IPS-18c (cell line): ENCODE data around the gene HOXA7.

Experiments
- H3K4me3 ChIP-seq: 2 replicates; pipeline ENCODE4 v1.7.0; 2013; ENCODE audit warnings: low read depth, mild to moderate bottlenecking, low read length, moderate library complexity; ENCODE audit not compliant: insufficient read depth
- H3K9me3 ChIP-seq: one replicate; pipeline ENCODE4 v1.6.1; 2013; ENCODE audit warnings: mild to moderate bottlenecking, low read length, moderate library complexity; ENCODE audit not compliant: control insufficient read depth, insufficient read depth

HOXA7 gene

DNA sequence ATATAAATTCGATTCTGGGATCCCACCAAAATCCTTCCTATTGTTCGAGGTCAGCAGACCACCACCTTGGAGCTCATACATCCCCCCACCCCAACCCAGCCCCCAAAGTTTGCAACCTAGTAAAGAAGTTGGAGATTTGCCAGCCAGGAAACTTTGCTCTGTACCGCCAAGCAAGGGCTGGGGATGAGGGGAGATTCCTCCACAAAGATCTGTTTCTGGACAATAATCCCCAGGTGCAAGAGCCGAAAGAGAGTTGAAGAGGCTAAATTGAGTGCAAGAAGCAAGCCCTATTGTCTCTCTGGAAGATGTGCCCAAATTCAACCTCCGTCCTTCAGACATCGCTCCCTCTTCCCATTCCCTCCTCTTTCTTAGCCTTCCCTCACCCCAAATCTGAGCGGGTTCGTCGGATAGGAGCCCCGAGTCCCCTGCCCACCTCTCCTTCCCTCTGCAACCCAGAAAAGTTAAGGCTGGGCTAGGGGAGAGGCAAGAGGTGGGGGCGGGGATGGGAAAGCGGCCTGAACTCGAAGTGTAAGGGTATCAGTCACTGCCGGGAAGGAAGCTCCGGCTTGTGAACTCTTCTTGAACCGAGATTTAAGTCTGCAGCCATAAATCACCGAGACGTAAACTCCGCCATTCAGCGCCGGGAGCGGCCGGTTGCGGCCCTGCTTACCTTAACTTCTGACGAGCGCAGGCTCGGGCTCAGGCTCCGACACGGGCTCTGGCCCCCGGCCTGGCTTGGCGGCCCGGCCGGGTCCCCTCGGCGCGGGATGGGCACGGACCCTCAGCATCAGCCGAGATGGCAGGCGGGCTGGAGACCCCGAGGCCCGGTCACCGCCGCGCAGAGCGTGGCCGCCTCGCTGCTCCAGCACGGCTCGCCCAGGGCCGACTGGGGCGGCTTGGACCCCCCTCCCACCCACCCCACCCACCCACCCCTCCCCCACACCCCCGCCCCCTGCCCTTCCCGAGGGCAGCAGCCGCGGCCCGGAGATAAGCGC lies 43.2 kb downstream of the HOXA7 start:
- peaks cover 10% of the 10 kb centered on the region for H3K9me3 ChIP-seq
- peak overlapping the region; percentile 25 for H3K4me3 ChIP-seq

DNA sequence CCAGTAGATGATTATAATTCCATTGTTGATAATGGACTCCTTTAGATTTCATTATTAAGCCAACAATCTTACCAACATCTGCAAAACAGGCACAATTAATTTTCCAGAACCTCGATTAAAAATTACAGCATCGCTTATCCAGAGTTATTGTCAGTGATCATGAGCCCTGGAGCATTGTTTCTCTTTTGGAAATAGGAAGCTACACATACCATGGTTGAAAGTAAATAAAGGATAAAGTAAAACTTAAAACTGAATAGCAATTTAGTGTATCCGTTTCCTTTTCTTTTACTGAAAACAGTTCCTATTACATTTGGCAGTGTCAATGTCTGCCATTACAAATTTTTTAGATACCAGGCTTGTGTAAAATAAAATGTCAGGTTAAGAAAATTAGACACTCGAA lies 44.1 kb downstream of the HOXA7 start:
- Histone ChIP-seq H3K9me3 (peaks cover 10% of the 10 kb centered on the region), H3K4me3 (no peak overlapping the region)

DNA sequence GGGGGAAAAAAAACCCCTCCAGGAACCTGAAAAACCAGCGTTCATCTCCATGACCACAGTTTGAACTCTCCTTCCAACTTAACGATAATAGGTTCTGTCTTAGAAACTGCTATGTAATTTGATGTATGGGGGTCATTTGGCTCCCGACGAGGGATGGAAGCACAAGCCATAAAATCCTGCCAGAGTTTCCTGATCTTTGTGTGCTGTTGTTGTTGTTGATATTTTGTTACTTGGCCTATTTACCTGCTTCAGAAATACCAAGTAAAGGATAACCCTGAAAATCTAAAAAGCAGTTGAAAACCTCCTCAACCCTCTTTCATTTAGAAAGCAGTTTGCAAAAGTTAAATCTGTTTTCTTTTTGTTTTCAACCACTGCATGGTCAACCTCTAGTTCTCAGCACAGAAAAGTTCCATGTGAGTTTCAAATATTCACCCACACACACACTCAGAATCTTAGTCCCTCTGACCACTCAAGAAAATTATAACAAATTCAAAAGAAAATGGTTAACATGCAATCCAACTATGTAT lies 44.7 kb downstream of the HOXA7 start:
- Histone ChIP-seq H3K4me3 (no peak overlapping the region), H3K9me3 (peaks cover 10% of the 10 kb centered on the region)

DNA sequence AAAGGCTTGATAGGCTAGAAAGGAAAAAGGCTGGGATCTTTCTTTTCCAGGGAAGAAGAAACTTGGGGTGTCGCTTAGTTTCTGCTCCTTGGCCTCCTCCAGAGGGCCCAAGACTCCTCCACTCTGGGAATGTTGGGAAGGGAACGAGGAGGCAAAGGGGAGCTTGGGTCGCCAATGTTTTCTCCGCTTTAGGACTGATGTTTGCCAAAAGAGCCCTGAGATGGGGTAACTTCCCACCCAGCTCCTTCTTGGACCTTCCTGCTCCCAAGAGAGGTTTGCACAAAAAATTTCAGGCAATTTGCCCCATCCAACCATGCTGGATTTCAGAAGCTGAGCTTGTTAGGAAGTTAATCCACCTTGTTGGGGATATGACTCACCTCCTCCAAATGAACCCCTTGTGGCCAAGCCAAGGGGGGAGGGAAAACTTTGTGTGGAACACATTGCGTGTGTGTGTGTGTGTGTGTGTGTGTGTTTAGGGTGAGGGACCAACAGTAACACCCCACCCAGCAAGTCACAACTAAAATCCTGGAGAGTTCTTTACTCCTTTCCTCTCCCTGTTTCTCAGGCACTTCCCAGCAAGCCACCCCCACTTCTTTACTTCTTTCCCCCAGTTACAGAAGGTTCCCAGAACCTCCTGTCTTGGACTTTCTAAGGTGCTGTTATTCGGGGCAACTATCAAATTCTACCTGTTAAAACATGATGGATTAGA lies 45.3 kb downstream of the HOXA7 start:
- no peak overlapping the region for H3K4me3 ChIP-seq
- H3K9me3 ChIP-seq, result peaks cover 10% of the 10 kb centered on the region

DNA sequence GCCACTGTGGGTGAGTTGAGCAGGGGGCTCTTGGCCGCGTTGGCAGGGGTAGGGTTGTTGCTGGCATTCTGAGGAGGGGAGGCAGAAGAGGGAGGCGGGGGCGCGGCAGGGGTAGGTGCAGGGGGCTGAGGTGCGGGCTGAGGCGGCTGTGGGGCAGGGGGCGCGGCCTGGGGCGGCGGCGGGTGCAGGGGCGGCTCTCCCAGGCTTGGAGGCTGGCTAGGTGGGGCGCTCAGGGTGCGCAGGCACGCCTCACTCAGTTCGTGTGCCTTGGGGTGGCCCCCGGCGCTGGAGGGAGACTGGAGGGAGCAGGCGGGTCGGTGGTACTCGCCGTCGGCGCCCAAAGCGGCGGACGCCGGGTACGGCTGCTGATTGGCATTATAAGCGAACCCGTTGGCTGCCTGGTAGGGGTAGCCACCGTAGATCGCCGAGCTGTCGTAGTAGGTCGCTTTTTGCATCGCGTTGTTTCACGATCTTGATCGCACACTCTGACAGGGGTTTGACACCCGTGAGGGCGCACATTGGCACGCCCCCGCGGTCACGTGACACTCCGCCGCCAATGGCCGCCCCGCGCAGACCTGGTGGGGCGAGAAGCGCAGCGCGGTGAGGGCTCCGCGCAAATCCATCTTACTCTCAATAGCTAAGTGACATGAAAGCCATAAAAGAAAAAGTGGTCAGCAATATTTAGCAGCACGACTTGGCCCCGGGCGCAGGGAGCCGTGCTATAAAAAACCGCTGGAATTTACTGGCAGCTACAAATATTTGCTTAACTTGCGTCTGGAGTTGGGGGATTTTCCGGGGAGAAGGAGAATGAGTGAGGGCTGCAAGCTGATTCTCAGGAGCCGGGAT lies 46.1 kb downstream of the HOXA7 start:
- Histone ChIP-seq H3K9me3 (peaks cover 2% of the 10 kb centered on the region), H3K4me3 (peak overlapping the region; percentile 40; the same call in 1 of the 2 replicates)

DNA sequence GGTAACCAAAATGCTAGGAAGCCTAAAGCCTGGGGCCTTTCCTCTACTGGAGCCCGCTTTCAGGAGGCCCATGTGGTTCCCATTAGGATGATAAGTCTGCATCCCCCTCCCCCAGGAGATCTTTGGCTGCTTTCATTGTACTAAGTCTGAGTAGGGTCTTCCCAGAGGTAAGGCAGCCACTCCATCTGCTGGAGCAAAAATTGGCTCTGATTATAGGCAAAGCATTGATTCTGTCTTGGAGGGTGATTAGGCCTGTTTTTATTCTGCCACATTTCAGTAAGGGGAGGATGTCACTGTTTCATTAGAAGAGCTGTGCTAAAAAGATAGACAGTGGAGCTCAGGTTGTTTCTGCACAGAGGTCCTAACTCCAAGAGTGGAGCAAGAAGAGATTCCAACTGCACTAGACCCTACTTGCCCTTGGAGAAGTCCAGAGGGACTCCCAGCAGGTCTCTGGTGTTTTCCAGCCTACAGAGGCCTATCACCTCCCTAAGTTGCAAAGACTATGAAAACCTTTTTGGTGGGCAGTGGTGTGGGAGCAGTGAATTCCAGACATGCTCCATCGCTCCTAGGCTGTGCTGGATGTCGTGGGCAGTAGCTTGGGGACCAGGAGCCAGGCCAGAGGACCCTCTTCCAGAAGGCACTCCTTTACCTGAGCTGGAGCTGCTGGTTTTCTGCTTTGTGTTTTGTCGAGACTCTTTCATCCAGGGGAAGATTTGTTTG lies 46.8 kb downstream of the HOXA7 start:
- peaks cover 2% of the 10 kb centered on the region for H3K9me3 ChIP-seq
- no peak overlapping the region for H3K4me3 ChIP-seq

DNA sequence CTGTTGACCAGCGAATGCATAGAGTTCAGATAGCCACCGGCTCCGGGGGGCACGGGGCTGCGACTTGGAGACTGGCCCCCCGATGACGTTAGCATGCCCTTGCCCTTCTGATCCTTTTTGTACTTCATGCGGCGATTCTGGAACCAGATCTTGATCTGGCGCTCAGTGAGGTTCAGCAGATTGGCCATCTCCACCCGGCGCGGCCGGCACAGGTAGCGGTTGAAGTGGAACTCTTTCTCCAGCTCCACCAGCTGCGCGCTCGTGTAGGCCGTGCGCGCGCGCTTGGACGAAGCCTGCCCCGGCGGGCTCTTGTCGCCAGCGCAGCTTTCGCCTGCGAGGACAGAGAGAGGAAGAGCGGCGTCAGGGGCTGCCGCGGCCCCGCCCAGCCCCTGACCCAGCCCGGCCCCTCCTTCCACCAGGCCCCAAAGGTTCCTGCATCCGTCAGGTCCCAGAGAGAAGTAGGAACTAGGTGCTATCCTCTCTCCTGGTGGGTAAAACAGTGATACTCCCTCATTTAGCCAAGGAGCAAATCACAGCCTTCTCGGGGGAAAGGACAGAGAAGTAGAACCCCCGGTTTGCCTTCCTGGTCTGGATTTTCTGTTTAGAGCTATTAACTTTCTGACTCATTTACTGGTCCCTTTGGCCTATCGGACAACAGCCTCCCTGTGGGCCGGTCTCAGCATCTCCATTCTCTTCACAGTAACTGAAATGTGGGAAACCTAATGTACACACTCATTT lies 47.9 kb downstream of the HOXA7 start:
- H3K4me3 ChIP-seq, result peak overlapping the region; percentile 34; the same call in 1 of the 2 replicates

DNA sequence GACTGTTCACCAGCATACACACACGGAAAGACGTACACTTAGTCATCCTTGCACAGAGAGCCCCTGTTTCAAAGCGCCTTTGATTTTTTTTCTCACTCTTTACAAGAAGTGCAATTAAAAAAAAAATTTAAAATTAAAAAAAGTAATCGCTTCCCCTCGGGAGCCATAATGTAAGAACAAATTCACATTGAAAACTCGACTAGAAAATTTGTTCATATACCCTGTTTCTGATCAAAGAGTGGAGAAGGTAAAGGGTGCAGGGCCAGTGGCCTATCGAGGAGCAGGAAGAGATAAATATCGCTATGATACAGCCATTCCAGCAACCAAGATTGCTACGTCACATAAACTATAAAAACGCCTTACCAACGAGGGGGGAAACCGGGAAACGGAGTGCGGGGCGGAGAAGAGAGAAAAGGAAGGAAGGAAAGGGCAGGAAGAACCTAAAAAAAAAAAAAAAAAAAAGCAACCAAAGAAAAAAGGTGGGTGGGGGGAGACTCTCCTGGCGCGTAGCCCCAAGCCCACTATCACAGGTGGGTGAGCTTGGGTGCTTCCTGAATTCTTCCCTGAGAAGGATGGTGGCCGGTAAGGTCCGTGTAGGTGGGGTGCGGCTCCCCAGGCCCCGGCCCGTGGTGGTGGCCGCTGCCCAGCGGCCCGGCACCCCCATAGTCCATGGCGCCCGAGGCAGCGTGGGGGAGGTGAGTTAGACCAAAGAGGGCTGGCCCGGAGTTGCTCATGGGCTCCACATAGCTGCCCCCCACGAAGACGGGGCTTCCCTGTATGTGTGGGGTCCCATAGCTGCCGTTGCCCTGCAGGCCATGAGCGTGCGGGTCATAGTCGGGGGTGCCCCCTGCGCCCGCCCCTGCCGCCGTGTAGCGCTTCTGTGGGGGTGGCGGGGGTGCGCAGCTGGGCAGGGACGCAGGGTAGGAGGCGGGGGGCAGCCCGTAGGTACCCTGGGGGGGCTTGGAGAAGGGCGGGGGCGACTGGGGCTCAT lies 48.8 kb downstream of the HOXA7 start:
- Histone ChIP-seq H3K9me3 (peaks cover 2% of the 10 kb centered on the region), H3K4me3 (0 out of 2 replicates have a peak overlapping the region, but pooled peaks have one; percentile 34)

More for the DNA sequence above, 47.9 kb downstream of the HOXA7 start:
- H3K9me3 ChIP-seq, result peaks cover 2% of the 10 kb centered on the region

DNA sequence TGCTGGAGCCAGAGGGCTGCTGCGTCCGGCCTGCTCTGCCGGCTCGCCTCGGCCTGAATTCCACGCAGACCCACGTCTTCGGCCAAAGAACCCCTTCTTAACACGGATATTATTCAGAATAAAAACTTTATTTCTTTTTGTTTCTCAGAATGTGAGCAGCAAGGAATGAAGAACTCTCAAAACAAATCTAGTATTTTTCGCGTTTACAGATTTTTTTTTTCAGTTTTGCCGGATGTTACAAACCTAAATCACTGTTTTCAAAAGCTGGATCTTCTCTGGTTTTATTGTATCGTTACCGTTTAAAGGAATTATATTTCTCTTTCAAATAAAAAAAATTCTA lies 49.6 kb downstream of the HOXA7 start:
- H3K4me3 ChIP-seq, result peak overlapping the region; percentile 34; the same call in 1 of the 2 replicates

DNA sequence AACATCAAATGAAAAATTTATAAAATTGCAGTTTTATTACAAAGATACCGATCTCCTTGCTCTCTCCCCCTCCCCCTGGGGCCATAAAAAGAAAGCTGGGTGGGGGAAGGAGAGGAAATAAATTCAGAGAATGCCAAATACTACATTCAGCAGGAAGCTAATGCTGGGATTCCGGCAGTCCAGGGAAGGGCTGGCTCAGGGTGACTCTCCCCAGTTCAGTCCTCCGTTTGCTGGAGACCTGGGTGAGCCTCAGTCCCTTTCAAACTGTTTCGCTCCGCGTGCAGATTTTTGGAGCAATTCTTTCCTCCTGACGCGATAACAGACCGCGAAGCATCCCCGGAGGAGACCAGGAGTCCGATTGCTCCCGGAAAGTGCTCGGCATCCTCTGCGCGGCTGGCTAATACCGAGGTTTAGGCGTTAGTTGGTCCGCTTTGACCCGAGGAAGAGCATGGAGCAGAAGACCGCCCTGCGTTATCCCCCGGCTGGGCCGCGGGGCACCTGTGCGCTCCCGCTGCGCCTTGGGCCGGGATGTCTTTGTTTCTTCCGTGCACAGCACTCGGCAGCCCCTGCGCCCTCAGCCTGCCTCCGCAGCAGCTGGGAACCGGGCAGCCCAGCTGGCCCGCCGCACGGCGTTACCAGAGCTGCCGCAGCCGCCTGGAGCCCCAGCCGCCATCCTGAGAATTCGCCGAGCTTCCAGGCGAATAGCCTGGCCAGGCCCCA lies 50.1 kb downstream of the HOXA7 start:
- Histone ChIP-seq H3K4me3 (peak overlapping the region; percentile 34; the same call in 1 of the 2 replicates), H3K9me3 (peaks cover 2% of the 10 kb centered on the region)

More for the DNA sequence above, 49.6 kb downstream of the HOXA7 start:
- H3K9me3 ChIP-seq, result peaks cover 2% of the 10 kb centered on the region

DNA sequence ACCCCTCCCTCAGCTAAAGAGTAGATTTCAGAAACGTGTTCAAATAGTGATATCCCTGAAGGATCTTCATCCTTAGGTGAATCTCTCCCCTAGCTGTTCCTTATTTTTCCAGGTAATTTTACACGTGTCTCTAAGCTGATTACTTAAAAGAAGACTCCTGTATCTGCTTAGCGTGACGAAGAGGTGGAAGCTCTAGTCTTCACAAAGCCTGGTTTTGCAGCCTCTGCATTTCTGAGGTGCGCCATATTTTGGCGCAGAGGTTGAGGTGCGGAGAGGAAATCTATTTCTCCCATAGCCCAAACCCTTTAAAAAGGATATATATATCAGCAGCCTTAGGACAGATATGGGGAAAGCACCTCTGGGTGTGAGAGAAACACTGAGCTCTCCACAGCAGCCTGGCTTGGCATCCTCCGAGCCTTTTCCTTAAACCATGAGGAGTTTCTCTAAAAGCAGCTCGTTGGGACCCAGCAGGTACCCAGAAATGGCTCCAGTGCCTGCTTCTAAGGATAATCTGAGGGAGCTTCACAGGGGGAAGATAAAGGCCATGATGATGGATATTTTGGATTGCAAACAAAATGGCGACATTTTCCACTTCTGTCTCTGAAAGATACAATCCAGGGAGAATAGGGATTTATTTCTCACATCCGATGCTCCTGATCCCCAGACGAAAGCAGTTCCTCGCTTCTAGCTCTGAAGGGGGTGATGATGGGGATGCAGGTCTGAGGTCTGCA lies 51.0 kb downstream of the HOXA7 start:
- H3K4me3 ChIP-seq, result no peak overlapping the region

DNA sequence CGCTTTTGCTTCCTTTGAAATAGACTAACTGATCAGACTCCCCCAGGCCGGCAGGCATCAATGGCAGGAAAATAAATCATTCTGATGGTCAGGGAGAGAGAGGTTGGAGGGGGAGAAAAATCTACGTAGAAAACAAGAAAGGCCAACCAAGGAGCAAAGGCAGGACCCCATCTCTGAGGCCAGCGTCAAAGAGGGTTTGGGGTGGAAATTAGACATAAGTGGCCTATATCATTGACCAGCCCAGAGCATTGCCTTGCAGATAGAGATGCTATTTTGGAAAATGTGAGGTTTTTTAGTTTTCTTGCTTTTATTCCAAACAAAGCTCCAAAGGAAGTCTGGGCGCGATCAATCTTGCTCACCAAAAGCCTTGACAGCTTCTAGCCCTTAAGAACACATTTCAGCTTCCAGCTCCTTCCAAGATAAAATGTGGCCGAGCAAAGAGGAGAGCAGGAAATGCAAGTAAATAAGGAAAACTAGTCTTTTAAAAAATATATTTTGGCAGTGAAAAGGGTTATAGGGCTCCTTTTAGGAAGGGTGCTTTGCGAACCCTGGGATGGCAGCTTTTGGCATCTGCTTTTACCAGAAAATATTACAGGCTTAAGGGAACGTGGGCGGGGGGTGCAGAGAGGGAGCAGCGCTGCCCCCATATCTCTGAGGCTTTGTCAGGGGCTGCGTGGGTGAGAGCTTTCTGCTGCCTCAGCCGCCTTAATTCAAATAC lies 52.0 kb downstream of the HOXA7 start:
- Histone ChIP-seq H3K9me3 (peaks cover 2% of the 10 kb centered on the region), H3K4me3 (peak overlapping the region; percentile 20; the same call in 1 of the 2 replicates)

More for the DNA sequence above, 51.0 kb downstream of the HOXA7 start:
- peaks cover 2% of the 10 kb centered on the region for H3K9me3 ChIP-seq
